Fibroblast of skin of right quadriceps (primary cell): ENCODE results near the gene RBP2.

ENCODE experiments used
- DNase-seq: peaks from one replicate; pipeline ENCODE4 v3.0.0-alpha.2; 2013

Gene RBP2

DNA sequence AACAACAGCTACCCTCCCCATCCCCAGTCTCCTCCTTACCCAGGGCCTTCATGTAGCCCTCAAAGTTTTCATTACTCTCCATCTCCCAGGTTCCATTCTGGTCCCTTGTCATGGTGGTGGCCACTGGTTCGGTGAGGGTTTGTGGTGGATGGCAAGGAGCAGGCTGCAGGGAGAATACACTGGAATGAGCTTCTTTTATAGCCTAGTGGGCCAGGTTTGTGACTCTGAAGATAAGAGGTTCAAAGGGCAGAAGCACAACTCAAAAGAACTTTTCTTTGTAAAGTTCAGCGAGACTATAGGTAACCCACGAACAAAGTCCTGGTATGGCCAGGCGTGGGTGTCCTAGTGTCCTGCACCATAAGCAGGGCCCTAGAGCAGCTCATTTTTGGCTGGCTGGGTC lies at the start of gene RBP2:
RBP2 (minus strand) TSS at position 169 of the 400 bp plus-strand sequence; CDS start at position 112, 57 bp downstream.
- no peak for DNase-seq

DNA sequence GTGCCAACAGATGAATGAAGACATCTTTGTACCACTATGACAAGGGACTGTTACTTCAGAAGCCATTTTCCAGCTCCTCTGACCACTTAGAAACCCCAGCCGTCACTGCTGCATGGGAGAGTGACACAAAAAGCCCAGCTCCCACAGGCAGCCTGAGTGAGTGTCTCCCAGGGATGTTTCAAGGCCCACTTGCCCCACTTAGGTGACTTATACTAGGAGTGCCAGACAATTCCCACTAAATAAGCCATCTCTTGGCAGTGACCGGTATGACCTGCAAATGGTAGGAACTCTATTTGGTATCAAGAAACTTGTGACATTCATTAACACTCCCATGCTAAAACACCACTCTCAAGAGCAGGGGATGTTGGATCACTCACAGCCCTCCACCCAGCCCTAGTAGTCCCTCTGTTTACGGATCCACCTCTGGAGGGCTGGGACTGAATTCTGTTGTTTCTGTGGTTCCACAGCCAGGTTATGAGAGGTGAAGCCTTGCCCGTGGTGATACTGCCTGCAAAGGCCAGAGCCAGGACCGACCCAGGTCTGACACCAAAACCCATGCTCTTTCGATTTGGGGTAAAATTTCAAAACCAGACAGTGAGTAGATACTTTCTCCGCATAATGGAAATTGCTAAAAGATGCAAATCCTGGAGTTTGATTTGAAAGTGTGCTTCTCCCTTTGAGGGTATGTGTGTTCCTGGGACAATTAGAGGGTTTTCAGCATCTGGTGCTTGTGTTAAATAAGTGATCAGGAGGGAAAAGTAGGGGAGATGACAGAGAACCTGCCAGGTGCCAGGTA lies 48.7 kb upstream of the RBP2 start:
- no peak for DNase-seq

GRCh38 chr3:139523718-139524117 lies 47.4 kb upstream of the RBP2 start:
- DNase-seq, result no peak

DNA sequence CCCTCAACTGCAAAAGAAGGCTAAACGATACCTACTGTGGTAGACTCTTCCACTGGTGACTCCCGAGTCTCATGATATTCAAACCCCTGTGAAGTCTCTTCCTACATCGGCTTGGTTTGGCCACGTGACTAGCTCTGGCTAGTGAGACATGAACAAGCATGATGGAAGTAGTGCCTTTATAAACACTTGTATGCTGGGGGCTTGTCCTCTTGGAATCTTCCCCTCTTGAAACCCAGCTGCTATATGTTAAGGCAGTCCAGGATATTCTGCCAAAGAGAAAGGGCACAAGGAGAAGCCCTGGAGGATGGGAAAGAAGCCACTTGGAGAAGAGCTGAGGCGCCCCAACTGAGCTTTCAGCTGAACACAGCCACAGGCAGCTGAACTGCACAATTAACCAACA lies 46.9 kb upstream of the RBP2 start:
- DNase-seq, result no peak

DNA sequence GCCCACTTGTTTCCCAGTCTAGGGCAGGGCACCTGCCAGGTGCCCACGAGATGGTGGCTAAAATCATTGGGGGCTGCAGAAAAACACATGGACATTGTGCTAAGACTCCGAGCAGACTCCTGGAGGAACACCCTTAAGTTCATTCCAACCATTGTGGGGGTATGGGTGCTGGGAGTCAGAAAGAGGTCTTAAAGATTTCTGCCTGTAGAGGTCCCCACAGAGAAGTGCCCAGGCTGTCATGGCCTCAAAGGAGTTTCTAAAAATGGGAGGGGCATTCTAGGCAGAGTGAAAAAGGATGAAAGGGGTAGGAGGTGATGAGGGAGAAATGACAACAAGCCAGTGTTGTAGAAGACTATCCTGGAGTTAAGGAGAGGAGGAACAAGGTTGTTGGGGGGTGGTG lies 46.1 kb upstream of the RBP2 start:
- DNase-seq, result no peak

DNA sequence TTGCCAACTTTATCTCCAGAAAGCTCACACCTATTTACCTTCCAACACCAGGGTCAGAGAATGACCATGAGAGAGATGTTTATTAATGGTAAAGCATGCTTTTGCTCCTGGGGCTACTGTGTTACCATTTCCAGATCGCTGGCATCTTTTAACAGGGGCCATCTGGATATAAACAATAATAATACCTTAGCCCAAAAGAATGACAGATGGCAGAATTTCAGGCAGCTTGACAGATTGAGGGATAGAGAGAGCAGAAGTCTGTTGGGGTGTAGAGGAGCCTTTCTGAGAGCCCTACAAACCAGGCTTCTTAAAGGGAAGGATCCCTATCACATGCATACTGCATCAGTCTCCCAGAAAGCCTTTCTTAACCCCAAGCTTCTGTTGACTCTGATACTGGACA lies 45.5 kb upstream of the RBP2 start:
- DNase-seq, result no peak

DNA sequence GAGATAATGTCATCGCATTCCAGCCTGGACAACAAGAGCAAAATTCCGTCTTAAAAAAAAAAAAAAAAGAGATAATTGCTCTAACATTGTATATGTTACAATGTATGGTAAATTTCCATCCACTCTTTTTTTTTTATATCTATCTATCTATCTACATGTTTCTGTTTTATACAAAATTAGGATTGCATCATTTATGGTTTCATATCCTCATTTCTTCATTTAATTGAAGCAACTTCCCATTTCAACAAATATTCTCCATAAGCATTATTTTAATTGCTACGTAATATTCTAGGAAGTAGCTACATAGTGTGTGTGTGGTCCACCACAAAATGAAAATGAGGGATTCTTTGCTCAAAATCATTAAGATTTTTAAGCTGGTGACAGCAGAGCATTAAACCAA lies 44.8 kb upstream of the RBP2 start:
- no peak for DNase-seq

GRCh38 chr3:139519998-139520737 lies 43.9 kb upstream of the RBP2 start:
- peak; percentile 32 for DNase-seq

- no peak for DNase-seq
Observed at GRCh38 chr3:139518926-139519842, 42.9 kb upstream of the RBP2 start.

- DNase-seq, result no peak
Observed at GRCh38 chr3:139518306-139518705, 42.0 kb upstream of the RBP2 start.

- no peak for DNase-seq
Observed at GRCh38 chr3:139517321-139518065, 41.2 kb upstream of the RBP2 start.

- no peak for DNase-seq
Observed at GRCh38 chr3:139514741-139515140, 38.4 kb upstream of the RBP2 start.

DNA sequence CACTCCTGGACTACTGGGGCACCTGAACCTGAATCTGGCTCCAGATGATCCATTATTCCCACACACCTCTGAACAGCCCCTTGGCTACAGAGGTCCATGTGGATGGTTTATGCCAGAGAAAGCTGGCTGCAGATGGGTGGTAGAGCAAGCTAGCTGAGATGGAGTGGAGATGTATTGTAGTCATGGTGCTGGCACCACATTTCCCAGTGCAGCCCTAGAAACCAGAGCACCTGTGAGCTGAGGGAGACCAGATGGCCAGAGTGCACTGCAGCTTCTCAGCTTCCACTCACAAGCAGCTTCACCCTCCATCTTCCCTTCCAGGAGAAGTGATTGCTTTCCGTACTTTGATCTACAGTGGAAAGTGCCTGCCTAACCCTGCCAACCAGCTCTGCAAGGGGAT lies 33.3 kb upstream of the RBP2 start:
- no peak for DNase-seq

DNA sequence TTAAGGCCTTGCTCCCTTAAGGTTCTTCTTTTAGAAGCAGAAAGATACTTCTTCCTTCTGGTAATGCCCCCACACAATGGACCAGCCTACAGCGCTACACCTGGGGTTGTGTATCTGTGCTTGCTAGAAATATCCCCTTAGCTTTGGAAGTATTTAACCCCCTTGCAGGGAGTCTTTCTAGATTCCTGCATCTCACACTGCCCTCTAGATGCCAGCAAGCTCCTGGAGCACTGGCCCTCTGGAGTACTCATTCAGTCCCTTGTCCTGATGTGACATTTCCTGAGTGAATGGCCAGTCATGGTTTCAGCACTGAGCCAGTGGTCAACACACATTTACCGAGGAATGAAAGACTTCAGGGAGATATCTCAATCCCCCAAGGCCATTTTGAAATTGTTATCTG lies 30.4 kb upstream of the RBP2 start:
- DNase-seq, result no peak

- DNase-seq, result no peak
Observed at GRCh38 chr3:139505829-139506386, 29.6 kb upstream of the RBP2 start.

- DNase-seq, result no peak
Observed at GRCh38 chr3:139499536-139499935, 23.2 kb upstream of the RBP2 start.

GRCh38 chr3:139493826-139494385 lies 17.6 kb upstream of the RBP2 start:
- DNase-seq, result no peak

- DNase-seq, result no peak
Observed at GRCh38 chr3:139491966-139492365, 15.7 kb upstream of the RBP2 start.

DNA sequence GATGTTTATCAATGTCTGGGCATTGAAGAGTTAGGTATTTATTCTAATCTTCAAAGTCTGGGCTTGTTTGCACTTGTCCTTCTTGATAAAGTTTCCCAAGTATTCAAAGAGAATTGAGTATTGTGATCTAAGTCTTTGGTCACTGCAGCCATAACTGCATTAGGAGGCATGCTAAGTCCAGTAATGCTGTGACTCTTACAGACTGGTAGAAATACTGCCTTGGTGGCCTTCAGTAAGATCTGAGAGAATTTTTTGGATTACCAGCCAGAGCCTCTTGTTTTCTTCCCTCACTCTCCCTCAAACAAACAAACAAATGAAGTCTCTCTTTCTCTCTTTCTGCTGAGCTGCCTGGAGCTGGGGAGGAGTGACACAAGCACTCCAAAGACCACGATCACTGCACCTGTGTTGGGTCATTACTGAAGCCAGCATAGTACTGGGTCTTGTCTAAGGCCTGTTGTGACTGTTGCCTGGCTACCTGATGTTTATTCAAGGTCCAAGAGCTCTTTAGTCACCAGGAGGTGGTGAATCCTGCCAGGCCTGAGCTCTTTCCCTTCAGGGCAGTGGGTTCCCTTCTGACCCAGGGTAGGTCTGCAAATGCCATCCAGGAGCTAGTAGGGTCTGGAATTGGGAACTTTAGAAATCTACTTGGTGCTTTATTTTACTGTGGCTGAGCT lies 14.8 kb upstream of the RBP2 start:
- no peak for DNase-seq

- DNase-seq, result no peak
Observed at GRCh38 chr3:139482206-139482605, 5.9 kb upstream of the RBP2 start.

DNA sequence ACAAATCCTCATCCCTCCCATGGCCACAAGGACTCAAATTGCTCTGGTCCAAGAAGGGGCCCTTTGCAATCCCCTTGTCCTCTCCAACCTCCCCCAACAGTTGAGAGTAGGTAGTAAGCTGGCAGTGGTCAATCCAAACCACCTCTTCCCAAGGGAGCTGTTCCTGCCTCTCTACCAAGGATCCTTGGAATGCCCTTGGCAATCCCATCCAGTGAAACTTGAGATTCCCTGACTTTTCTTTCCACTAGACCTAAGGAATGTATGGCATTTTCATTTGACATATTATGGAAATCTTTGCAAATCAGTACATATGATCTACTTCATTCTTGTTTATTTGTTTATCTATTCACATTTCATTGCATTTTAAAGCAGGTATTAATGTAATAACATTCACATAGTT lies 4.8 kb upstream of the RBP2 start:
- DNase-seq, result peak; percentile 27
